Panc1 (cell line): Measurements from ENCODE around the gene MIF4GD. TPM values are rescaled to one million over a fixed set of nuclear protein-coding genes. Genes with fewer than 3 reads are reported as not detected.

ENCODE experiments used
- ATAC-seq: fragments of 200-7000 bp; cut with Tn5 transposase; 2 replicates; pipeline ENCODE4 v1.9.1; 2020; ENCODE audit warnings: mild to moderate bottlenecking, moderate library complexity
- BruUV-seq: library from RNA; stranded (reverse); fragments of 400-500 nt; replicated peaks from 2 replicates; lab custom pipeline; 2021; lab: Mats Ljungman, UMichigan
- CTCF ChIA-PET: fragments of 300-600 bp; sonication (Branson Sonifier 250); formaldehyde crosslinking; loops from one replicate; lab custom pipeline; 2022; ENCODE audit warnings: antibody characterized with exemption; lab: Charles Lee
- POLR2A ChIA-PET: fragments of 300-600 bp; sonication (Branson Sonifier 250); formaldehyde crosslinking; loops from one replicate; lab custom pipeline; 2022; ENCODE audit warnings: antibody characterized with exemption; lab: Charles Lee
- DNase-seq: peaks from one replicate; pipeline ENCODE4 v3.0.0-alpha.2; 2010; ENCODE audit warnings: low read depth, low spot score
- H3K27ac ChIP-seq: 2 replicates; pipeline ENCODE4 v1.5.1; 2011; ENCODE audit warnings: mild to moderate bottlenecking, low read length, inconsistent platforms
- H3K27me3 ChIP-seq: fragments of 200-500 bp; sonication (Bioruptor generic); 2 replicates; pipeline ENCODE4 v1.6.0; 2014; ENCODE audit warnings: low read length, inconsistent platforms; ENCODE audit not compliant: control insufficient read depth, insufficient read depth
- H3K36me3 ChIP-seq: fragments of 200-500 bp; sonication (Bioruptor generic); 2 replicates; pipeline ENCODE4 v1.5.1; 2014; ENCODE audit warnings: inconsistent platforms, mild to moderate bottlenecking, low read length, moderate library complexity; ENCODE audit not compliant: control insufficient read depth, insufficient read depth
- H3K4me1 ChIP-seq: 2 replicates; pipeline ENCODE4 v1.5.1; 2011; ENCODE audit warnings: inconsistent platforms, mild to moderate bottlenecking, low read length, moderate library complexity; ENCODE audit not compliant: control insufficient read depth, insufficient read depth
- H3K4me3 ChIP-seq, 2 experiments: 2 replicates each; pipeline ENCODE4 v1.5.1; 2011 to 2012; ENCODE audit warnings: low read depth in 2 of 2, low read length in 2 of 2, mild to moderate bottlenecking in 2 of 2, inconsistent platforms in 1 of 2, moderate library complexity in 1 of 2
- H3K9me3 ChIP-seq: fragments of 200-500 bp; sonication (Bioruptor generic); 2 replicates; pipeline ENCODE4 v1.5.1; 2014; ENCODE audit warnings: low read depth, mild to moderate bottlenecking, inconsistent platforms, low read length, moderate library complexity; ENCODE audit not compliant: control insufficient read depth, insufficient read depth
- POLR2AphosphoS5 ChIP-seq: IDR thresholded peaks from 2 replicates; pipeline ENCODE4 v1.6.1; 2012; ENCODE audit warnings: mild to moderate bottlenecking, low read depth, low read length, moderate library complexity
- REST ChIP-seq, 2 experiments: IDR thresholded peaks; 2 replicates each; pipeline ENCODE4 v1.6.1; 2011 to 2012; ENCODE audit warnings: low read depth in 2 of 2, control low read depth in 1 of 2, low read length in 1 of 2, mild to moderate bottlenecking in 1 of 2, moderate library complexity in 1 of 2; ENCODE audit not compliant: insufficient read depth in 1 of 2
- SIN3A ChIP-seq: IDR thresholded peaks from 2 replicates; pipeline ENCODE4 v1.6.1; 2012; ENCODE audit warnings: low read depth, mild to moderate bottlenecking, low read length, moderate library complexity, borderline replicate concordance; ENCODE audit not compliant: insufficient read depth
- TCF7L2 ChIP-seq: IDR thresholded peaks from 2 replicates; pipeline ENCODE4 v1.6.1; 2011; ENCODE audit warnings: mild to moderate bottlenecking, low read depth, low read length, inconsistent platforms
- in situ Hi-C: cut with HindIII; loops from 2 replicates; pipeline ENCODE4 v1.10.0; 2016; ENCODE audit warnings: low sequenced_read_pairs, low pct_unique_long_range_greater_than_20kb
- intact Hi-C: fragments of 100-400 bp; cut with micrococcal nuclease; formaldehyde crosslinking; loops from one replicate; pipeline ENCODE4 v1.10.0; 2022; ENCODE audit not compliant: unreplicated experiment
- total RNA-seq: library from RNA; stranded (reverse); gene quantifications from one replicate; pipeline ENCODE4 v1.2.1, GENCODE V29; 2021; ENCODE audit not compliant: unreplicated experiment
- TF ChIP-seq, protein P1 (sequence below): fragments of 450-650 bp; IDR thresholded peaks from 2 replicates; pipeline ENCODE4 v1.5.1; 2017; ENCODE audit warnings: mild to moderate bottlenecking

MIF4GD gene
- total RNA-seq, 1 experiment from 2014 or later, result 34.4 TPM

DNA sequence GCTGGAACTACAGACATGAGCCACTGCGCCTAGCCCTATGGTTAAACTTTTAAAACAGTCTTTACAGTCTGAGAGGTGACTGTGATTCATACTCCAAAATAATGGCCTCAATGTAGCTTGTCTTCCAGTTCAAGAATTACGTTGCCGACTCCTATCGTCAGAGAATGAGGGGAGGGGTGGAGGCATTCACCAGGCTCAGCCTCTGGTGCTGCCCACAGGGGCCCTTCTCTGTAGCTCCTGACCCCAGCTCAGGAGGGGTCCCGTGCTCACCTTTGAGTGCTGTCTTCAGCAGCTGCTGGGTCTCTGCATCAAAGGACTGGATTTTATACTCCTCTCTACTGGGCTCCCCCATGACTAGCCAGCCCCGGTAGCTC lies 1.2 kb downstream of the MIF4GD start:
- no peak for ATAC-seq
- H3K9me3 ChIP-seq, result no peaks in the 10 kb centered on the region
- no peaks in the 10 kb centered on the region for H3K36me3 ChIP-seq
- POLR2A ChIA-PET, result interaction anchor here (0.7 to 1.9 kb wide), 2 partner anchors 19 to 156 kb away, joined by 4 to 9 read pairs; partner anchors contain the start of gene SLC25A19
- H3K4me1 ChIP-seq, result peaks cover 41% of the 10 kb centered on the region
- CTCF ChIA-PET, result interaction anchor here (0.6 to 2.3 kb wide), 4 partner anchors 15 to 148 kb away, joined by 3 to 11 read pairs (median 6); partner anchors contain the start of gene SLC25A19
- peak overlapping the region; percentile 81 to 93 for H3K4me3 ChIP-seq
- no peak for DNase-seq
- H3K27me3 ChIP-seq, result no peaks in the 10 kb centered on the region
- intact Hi-C loops (no loop called here), in situ Hi-C loops (no loop called here)
- no TSS peak for BruUV-seq
- peak overlapping the region; percentile 88 for H3K27ac ChIP-seq
- no peak for TF ChIP-seq REST (IDR thresholded peaks at IDR 0.05; ENCODE audit: insufficient read depth in 1 of 2, low read depth in 2 of 2, low read length in 1 of 2)
- no peak for TF ChIP-seq POLR2AphosphoS5
- TF ChIP-seq TCF7L2, result no peak

- BruUV-seq, result no TSS peak
- CTCF ChIA-PET, result interaction anchor here (0.5 to 1.2 kb wide), 2 partner anchors 27 to 55 kb away, joined by 3 to 6 read pairs; no protein-coding TSS in a partner anchor
- TF ChIP-seq, protein P1, sequence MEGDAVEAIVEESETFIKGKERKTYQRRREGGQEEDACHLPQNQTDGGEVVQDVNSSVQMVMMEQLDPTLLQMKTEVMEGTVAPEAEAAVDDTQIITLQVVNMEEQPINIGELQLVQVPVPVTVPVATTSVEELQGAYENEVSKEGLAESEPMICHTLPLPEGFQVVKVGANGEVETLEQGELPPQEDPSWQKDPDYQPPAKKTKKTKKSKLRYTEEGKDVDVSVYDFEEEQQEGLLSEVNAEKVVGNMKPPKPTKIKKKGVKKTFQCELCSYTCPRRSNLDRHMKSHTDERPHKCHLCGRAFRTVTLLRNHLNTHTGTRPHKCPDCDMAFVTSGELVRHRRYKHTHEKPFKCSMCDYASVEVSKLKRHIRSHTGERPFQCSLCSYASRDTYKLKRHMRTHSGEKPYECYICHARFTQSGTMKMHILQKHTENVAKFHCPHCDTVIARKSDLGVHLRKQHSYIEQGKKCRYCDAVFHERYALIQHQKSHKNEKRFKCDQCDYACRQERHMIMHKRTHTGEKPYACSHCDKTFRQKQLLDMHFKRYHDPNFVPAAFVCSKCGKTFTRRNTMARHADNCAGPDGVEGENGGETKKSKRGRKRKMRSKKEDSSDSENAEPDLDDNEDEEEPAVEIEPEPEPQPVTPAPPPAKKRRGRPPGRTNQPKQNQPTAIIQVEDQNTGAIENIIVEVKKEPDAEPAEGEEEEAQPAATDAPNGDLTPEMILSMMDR, result no peak
- no peak; the same call in 1 of the 2 replicates for TF ChIP-seq POLR2AphosphoS5
- no peak for TF ChIP-seq SIN3A
- no peak for TF ChIP-seq REST (IDR thresholded peaks at IDR 0.05; ENCODE audit: insufficient read depth in 1 of 2, low read depth in 2 of 2, low read length in 1 of 2)
- TF ChIP-seq TCF7L2, result no peak
- POLR2A ChIA-PET, result no interaction called here
- Histone ChIP-seq H3K27me3 (no peaks in the 10 kb centered on the region), H3K9me3 (no peaks in the 10 kb centered on the region), H3K27ac (peak overlapping the region; percentile 44; the same call in 1 of the 2 replicates), H3K36me3 (0 out of 2 replicates have a peak, but pooled peaks cover 7% of the 10 kb centered on the region), H3K4me3 (no peak overlapping the region), H3K4me1 (peaks cover 42% of the 10 kb centered on the region)
- in situ Hi-C loops (no loop called here), intact Hi-C loops (no loop called here)
- ATAC-seq (peak; percentile 26), DNase-seq (no peak)
Measured at GRCh38 chr17:75267411-75268232, 3.4 kb downstream of the MIF4GD start.
